ENCODE data around the gene SYT14.
"Not testable (repeated sequence)": the region's sequence is repeated elsewhere in the genome, so short reads cannot be mapped to it uniquely, and the experiment has no call there.

SYT14 gene

DNA sequence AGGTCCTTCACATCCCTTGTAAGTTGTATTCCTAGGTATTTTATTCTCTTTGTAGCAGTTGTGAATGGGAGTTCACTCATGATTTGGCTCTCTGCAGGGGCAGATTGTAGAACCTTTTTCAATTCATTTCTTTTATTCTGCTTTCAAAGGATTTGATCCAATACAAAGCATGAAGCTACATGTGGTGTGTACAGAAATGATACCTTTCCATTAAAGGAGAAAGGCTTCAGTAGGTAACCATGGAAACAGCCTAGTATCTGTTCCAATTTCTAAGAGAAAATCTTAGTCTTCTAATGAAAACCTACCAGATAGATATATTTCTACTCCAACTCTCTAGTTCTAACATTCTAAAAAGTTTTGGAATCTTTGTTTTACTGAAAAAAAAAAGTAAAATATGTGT is 105.0 kb downstream of the SYT14 start:
- no peak for DNase-seq

GRCh38 chr1:210049616-210050015 is 111.6 kb downstream of the SYT14 start:
- no peak for DNase-seq

DNA sequence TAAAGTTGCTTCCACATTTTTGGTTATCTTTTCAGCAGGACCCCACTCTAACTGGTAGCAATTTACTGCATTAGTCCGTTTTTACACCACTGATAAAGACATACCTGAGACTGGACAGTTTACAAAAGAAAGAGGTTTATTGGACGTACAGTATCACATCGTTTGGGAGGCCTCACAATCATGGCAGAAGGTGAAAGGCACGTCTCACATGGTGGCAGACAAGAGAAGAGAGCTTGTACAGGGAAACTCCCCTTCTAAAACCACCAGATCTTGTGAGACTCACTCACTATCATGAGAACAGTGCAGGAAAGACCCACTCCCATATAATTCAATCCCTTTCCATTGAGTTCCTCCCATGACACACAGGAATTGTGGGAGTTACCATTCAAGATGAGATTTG is 112.5 kb downstream of the SYT14 start:
- not testable (repeated sequence) for DNase-seq

DNA sequence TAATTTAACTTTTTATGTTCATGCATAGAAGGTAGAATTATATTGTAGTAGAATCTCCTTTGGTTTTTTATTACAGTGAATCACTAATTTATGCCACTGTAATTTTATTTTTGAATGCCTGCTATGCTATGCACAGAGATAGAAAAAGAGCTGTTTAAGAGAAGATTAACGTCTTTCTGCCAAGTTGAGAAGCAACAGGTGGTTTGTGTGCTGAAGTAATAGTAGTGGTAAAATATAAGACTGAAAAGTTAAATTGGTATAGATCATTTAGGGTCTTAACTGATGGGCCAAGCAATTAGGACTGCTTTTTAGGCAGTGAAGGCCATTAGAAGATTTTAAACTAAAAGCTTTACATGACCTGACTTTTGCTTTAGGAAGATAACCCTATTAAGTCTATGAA is 115.1 kb downstream of the SYT14 start:
- no peak for DNase-seq

DNA sequence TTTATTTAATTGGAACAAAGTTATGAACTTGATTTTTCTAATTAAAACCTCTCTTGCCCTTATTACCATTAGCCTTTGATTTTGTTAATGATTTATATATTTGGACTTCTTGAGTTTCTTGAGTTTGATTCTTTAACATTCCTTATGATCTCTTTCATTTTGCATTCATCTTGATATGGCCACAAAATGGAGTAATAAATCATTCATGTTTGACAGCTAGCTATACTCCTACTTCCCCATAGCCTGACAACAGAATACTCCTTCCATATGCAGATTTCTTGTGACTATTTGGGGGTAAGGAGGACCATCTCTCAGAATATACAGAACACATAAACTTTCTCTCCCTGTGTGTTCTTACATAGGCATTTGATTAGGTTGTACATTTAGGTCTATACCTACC is 119.6 kb downstream of the SYT14 start:
- no peak for DNase-seq

DNA sequence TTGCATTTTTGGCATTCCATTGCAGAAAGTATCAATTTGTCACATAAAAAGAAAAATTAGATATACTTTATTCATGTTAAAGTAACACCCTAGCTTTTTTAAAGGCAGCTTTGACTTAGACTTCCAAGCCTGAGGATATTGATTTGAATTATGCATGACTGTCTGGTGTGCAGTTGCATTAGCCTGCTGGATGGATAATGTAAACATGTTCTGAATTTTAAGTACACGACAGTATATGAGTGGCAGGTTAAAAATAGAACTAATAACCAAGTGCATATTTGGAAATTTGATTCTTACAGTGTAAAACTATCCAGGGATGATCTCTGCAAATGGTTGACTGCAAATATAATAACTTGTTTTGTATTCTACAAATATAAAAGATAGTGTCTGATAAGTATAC is 124.0 kb downstream of the SYT14 start:
- no peak for DNase-seq

- no peak for DNase-seq
Measured at GRCh38 chr1:210070531-210070930, 132.5 kb downstream of the SYT14 start.

DNA sequence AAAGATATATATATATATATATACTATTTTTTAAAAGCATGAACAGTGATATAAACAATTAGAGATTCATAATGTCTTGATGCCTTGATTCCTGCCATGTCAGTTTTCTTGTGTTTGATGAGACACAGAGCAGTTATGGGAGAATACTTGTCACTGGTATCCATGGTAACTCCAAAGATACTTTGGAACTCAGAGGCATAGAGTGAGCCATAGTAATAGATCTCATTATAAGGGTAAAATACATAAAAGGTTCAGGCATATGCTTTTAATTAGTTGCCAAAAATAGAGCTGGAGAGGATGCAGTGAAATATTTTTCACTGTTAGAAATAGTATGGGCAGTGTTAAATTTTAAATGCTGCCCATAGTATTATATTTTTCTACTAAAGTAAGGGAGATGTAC is 134.1 kb downstream of the SYT14 start:
- DNase-seq = no peak

DNA sequence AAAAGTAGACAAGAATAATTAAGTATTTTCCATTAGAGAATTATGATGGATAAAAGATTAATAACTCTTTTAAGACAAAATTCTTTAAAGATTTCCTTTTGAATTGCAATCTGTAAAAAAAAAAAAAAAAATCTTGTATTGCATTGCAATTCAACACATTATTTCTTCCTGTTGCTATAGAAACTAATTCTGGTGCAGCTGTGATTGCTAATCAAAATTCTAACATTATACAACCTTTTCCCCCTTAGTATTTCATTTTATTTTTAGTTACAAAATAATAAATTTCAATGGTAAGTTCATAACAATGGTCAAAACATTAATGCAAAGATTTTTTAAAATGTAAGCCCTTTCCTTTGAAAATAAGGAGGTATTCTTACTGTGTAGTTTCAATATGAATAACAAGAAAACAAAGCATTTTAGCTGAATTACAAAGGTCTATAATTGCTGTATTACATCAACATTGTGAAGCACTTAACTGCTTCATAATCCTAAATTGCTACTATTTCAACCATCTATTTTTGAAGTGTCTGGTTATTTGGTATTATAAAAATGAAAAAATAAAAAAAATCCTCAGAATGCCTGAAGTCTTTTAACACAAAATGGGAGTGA is 135.0 kb downstream of the SYT14 start:
- no peak for DNase-seq

GRCh38 chr1:210074904-210075303 is 136.9 kb downstream of the SYT14 start:
- DNase-seq = no peak

GRCh38 chr1:210076620-210077019 is 138.6 kb downstream of the SYT14 start:
- no peak for DNase-seq

- no peak for DNase-seq
Measured at GRCh38 chr1:210081494-210081893, 143.5 kb downstream of the SYT14 start.

DNA sequence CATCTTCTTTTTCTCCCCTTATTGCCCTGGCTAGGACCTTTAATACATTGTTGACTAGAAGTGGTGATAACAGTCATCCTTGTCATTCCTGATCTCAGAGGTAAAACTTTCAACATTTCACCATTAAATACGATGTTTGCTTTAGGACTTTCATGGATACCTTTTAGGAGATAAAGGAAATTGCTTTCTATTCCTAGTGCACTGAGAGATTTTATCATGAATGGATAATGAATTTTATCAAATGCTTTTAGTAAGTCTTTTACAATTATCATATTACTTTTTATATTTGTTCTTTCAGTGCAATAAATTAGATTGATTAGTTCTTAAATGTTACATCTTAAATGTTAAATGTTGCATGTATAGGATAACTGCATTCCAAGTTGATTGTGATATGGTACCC is 147.3 kb downstream of the SYT14 start:
- DNase-seq = no peak

DNA sequence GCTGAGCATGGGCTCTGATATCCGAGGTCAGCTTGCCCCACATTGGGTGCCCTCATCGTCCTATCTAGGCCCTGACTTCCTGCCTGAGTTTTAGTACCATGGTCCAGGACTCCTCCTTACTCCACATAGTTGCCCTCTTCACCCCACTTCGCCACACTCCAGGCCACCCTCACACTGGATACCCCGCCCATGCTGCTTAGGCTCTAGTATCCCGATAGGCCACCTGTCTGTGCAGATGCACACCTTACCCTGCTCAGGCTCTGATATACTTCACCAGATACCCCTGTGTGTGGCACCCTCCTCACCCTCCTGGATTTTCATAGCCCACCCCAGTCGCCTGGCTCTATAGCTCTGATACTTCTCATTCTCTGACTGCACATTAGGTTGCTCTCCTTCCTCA is 149.0 kb downstream of the SYT14 start:
- DNase-seq = no peak

DNA sequence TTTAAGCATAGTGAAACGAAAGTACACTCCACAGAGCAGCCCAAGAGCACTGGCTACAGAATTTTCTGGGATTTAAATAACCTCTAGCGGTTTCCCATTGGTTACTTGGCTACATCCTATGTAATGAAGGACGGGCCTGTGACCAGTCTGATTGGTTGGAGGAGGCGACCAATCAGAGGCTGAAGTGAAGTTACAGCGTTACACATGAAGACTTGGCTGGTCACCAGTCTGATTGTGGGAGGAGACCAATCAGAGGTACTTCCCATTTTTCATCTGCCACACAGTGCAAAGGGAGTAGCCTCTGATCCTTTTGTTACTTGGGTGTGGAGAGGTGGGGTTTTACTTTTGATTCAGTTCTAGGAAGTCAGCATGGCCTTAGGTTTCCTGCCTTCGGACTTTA is 151.8 kb downstream of the SYT14 start:
- DNase-seq = no peak

DNA sequence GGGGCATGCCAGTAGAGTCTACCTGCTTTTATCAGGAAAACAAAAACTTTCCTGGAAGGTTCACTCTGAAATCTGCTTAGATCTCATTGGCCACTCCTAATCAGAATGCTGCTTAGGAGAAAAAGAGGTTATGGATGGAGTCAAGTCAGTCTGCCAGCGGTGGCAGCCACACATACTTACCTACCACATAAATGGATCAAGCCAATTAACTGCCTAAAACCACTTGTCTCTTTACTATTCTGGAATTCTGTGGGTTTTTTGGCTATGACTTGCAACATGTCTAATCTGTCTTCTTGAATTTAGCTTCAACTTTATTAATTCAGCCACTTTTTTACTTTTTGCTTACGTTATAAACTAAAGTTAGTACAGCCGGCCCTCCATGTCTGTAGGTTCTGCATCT is 154.3 kb downstream of the SYT14 start:
- no peak for DNase-seq

- no peak for DNase-seq
Measured at GRCh38 chr1:210093461-210093860, 155.4 kb downstream of the SYT14 start.

DNA sequence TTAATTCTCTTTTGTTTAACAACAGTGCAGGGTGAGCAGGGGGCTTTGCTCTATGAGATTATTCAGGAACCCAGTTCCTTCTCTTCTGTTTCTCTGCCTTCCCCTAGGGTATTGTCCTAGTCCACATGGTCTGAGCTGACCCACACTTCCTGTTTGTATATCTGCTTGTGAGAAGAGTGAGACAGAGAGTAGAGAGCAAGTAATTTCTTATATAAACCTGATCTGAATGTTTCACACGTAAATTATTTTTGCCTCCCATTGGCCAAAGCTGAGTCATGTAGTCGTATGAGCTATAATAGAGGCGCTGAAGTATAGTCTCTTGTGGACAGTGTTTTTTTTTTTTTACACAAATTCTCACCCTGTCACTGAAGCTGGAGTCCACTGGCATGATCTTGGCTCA is 160.3 kb downstream of the SYT14 start:
- no peak for DNase-seq

- DNase-seq = no peak
Measured at GRCh38 chr1:210099921-210100320, 161.9 kb downstream of the SYT14 start.

GRCh38 chr1:210104103-210104502 is 166.1 kb downstream of the SYT14 start:
- no peak for DNase-seq

GRCh38 chr1:210112906-210113305 is 174.9 kb downstream of the SYT14 start:
- not testable (repeated sequence) for DNase-seq

DNA sequence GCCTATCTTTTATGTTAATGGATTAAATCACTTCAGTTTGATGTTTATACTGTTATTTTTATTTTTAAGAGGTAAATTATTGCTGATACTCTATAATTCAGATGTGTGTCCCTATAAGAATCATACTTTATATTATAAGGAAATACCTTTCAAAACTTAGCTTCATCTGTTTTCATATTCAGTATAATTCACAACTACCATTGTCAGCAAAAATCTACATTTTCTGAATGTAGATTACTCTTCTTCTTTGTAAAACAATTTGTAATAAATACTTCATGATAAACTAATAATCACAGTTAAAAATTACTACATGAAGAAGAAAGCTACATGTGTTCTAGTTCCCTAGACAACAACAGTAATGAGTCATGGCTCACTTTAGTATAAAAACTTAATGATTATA is 179.2 kb downstream of the SYT14 start:
- DNase-seq = no peak

GRCh38 chr1:210117681-210118170 is 179.7 kb downstream of the SYT14 start:
- no peak for DNase-seq

GRCh38 chr1:210123383-210123782 is 185.4 kb downstream of the SYT14 start:
- DNase-seq = no peak

GRCh38 chr1:210123924-210124589 is 186.0 kb downstream of the SYT14 start:
- DNase-seq = no peak

Data from activated CD4-positive, alpha-beta T cell treated with anti-CD3 and anti-CD28 coated beads, Interleukin-2, amount 50 U/mL, for 16 hours (primary cell).